ENCODE data around the gene OBSCN.

The OBSCN gene

GRCh38 chr1:228410015-228410414 is 202.2 kb downstream of the OBSCN start:
- no peak for DNase-seq

- no peak for DNase-seq
Measured at GRCh38 chr1:228410671-228411070, 202.8 kb downstream of the OBSCN start.

GRCh38 chr1:228411121-228411520 is 203.3 kb downstream of the OBSCN start:
- DNase-seq, result no peak

- no peak for DNase-seq
Measured at GRCh38 chr1:228411548-228412430, 203.9 kb downstream of the OBSCN start.

GRCh38 chr1:228413241-228414010 is 205.6 kb downstream of the OBSCN start:
- DNase-seq, result no peak

- DNase-seq, result no peak
Measured at GRCh38 chr1:228414511-228415211, 206.8 kb downstream of the OBSCN start.

- no peak for DNase-seq
Measured at GRCh38 chr1:228415221-228415620, 207.4 kb downstream of the OBSCN start.

- DNase-seq, result no peak
Measured at GRCh38 chr1:228415853-228416216, 208.0 kb downstream of the OBSCN start.

GRCh38 chr1:228416217-228416933 is 208.5 kb downstream of the OBSCN start, which contains the start of gene TRIM17:
TSS of gene TRIM17 (minus strand) at chr1:228416861. CDS start at chr1:228415072, 1,789 bp downstream.
- peak in 1 of 4 experiments; percentile 30 for DNase-seq

GRCh38 chr1:228417061-228417460 is 209.2 kb downstream of the OBSCN start:
- no peak for DNase-seq

GRCh38 chr1:228417483-228418203 is 209.8 kb downstream of the OBSCN start:
- DNase-seq, result no peak

- DNase-seq, result no peak
Measured at GRCh38 chr1:228420968-228421826, 213.4 kb downstream of the OBSCN start.

GRCh38 chr1:228423404-228424053 is 215.7 kb downstream of the OBSCN start:
- DNase-seq, result no peak

- no peak for DNase-seq
Measured at GRCh38 chr1:228424685-228425660, 217.1 kb downstream of the OBSCN start.

- DNase-seq, result no peak
Measured at GRCh38 chr1:228426518-228427175, 218.8 kb downstream of the OBSCN start.

- DNase-seq, result no peak
Measured at GRCh38 chr1:228428412-228428811, 220.6 kb downstream of the OBSCN start.
